DOHH2 (cell line): ENCODE data around the gene TRIP11.

Experiments used
- CTCF ChIP-seq: fragments of 200-600 bp; sonication (generic); IDR thresholded peaks from one replicate; pipeline ENCODE4 v1.5.1; 2014; ENCODE audit warnings: antibody characterized with exemption, mild to moderate bottlenecking, low read depth, low read length; ENCODE audit not compliant: poor library complexity, severe bottlenecking
- EZH2phosphoT487 ChIP-seq: fragments of 200-600 bp; sonication (generic); IDR thresholded peaks from 2 replicates; pipeline ENCODE4 v1.6.1; 2017; ENCODE audit warnings: borderline replicate concordance, mild to moderate bottlenecking, antibody characterized with exemption, low read length, moderate library complexity, mixed read lengths

GRCh38 chr14:91929700-91930099, 110.2 kb downstream of the TRIP11 start:
- TF ChIP-seq EZH2phosphoT487 (no peak), CTCF (no peak)
